ENCODE results near the gene LIPA. TPM values are rescaled to one million over a fixed set of nuclear protein-coding genes. Genes with fewer than 3 reads are reported as not detected.
"Not testable (repeated sequence)": the region's sequence is repeated elsewhere in the genome, so short reads cannot be mapped to it uniquely, and the experiment has no call there.

LIPA gene
- total and polyA plus RNA-seq, 2 of the 4 experiments (the other 2 are of a cell fraction) = 23.1 to 31.9 TPM

GRCh38 chr10:89285303-89285702 is 33.7 kb upstream of the LIPA start:
- H3K27ac ChIP-seq (ENCODE audit: insufficient read depth, low read length); H3K79me1 ChIP-seq (ENCODE audit: low read depth in 1 of 2, low read length in 2 of 2); H2AK9ac ChIP-seq (replicated peaks; ENCODE audit: low read depth, low read length, poor library complexity); BruUV-seq (replicated peaks); H3K36me3 ChIP-seq (ENCODE audit: control insufficient read depth, insufficient read depth, low read length); CTCF ChIA-PET; intact Hi-C loops (cut with micrococcal nuclease); DNase-seq; H3K23ac ChIP-seq (ENCODE audit: low read depth, low read length); H3K27me3 ChIP-seq (ENCODE audit: control insufficient read depth, insufficient read depth, low read length); in situ Hi-C loops (cut with MboI; ENCODE audit: low sequenced_read_pairs); H4K20me1 ChIP-seq (ENCODE audit: insufficient read depth, low read length); ATAC-seq (ENCODE audit: low read depth); H3K4me3 ChIP-seq (ENCODE audit: insufficient read depth, low read depth, low read length); H3K9ac ChIP-seq (ENCODE audit: low read depth, low read length); POLR2A ChIA-PET (ENCODE audit: unreplicated experiment); H2AFZ ChIP-seq (replicated peaks; ENCODE audit: low read length, poor library complexity); dilution Hi-C loops (cut with HindIII; ENCODE audit: low sequenced_read_pairs, unreplicated experiment); H3K56ac ChIP-seq (ENCODE audit: extremely low read depth, insufficient read depth, low read length); H3K9me3 ChIP-seq (ENCODE audit: control insufficient read depth, insufficient read depth, low read length); H3K9me1 ChIP-seq (ENCODE audit: insufficient read depth, low read length): not testable (repeated sequence)
- peak overlapping the region; percentile 83 for H2BK120ac ChIP-seq (ENCODE audit: low read depth, low read length)
- peak overlapping the region; percentile 45; the same call in 1 of the 2 replicates for H4K5ac ChIP-seq (ENCODE audit: low read depth, low read length)
- peak overlapping the region; percentile 62; the same call in 1 of the 2 replicates for H3K4me2 ChIP-seq (ENCODE audit: low read depth, low read length)
- peak overlapping the region; percentile 78; the same call in 1 of the 2 replicates for H2BK20ac ChIP-seq (ENCODE audit: low read depth, low read length)
- peak overlapping the region; percentile 82 for H2BK5ac ChIP-seq (ENCODE audit: low read depth, low read length, poor library complexity, severe bottlenecking)
- H2BK15ac ChIP-seq (ENCODE audit: low read depth, low read length) = peak overlapping the region; percentile 85; the same call in 1 of the 3 replicates
- H4K8ac ChIP-seq (ENCODE audit: low read depth in 2 of 2, low read length in 2 of 2) = peak overlapping the region; percentile 54 to 79; a peak in 3 of 4 replicates
- H3K18ac ChIP-seq (ENCODE audit: low read depth, low read length) = peak overlapping the region; percentile 69
- peaks cover 20% of the 10 kb centered on the region for H3K4me1 ChIP-seq (ENCODE audit: control insufficient read depth, insufficient read depth, low read length)
- 0 to 17% methylated on average over 1 to 2 of the region's 4 CpGs for WGBS, 2 experiments (ENCODE audit: extremely low coverage in 2 of 2, insufficient read length in 1 of 2)
- peak overlapping the region; percentile 75; the same call in 1 of the 2 replicates for H3K4ac ChIP-seq (ENCODE audit: low read depth, low read length)
- peak overlapping the region; percentile 46; the same call in 1 of the 2 replicates for H4K91ac ChIP-seq (ENCODE audit: insufficient read depth, low read depth, low read length)
- H2AK5ac ChIP-seq (ENCODE audit: low read depth, low read length) = peak overlapping the region; percentile 56; the same call in 1 of the 2 replicates
- H3K14ac ChIP-seq (replicated peaks; ENCODE audit: low read depth, low read length) = peak overlapping the region; percentile 13; the same call in 1 of the 2 replicates

GRCh38 chr10:89284711-89285110 is 33.1 kb upstream of the LIPA start:
- peak overlapping the region; percentile 66 for H3K27ac ChIP-seq (ENCODE audit: insufficient read depth, low read length)
- peak overlapping the region; percentile 78; the same call in 1 of the 2 replicates for H2BK20ac ChIP-seq (ENCODE audit: low read depth, low read length)
- 0 out of 2 replicates have a peak overlapping the region, but pooled peaks have one; percentile 4 for H3K4me2 ChIP-seq (ENCODE audit: low read depth, low read length)
- peak overlapping the region; percentile 54 to 79; a peak in 3 of 4 replicates for H4K8ac ChIP-seq (ENCODE audit: low read depth in 2 of 2, low read length in 2 of 2)
- peak overlapping the region; percentile 46 for H4K91ac ChIP-seq (ENCODE audit: insufficient read depth, low read depth, low read length)
- WGBS, 2 experiments (ENCODE audit: extremely low coverage in 2 of 2, insufficient read length in 1 of 2) = 87% methylated on average over 4 of the region's 6 CpGs; no CpG with 5 or more reads in 1 of the 2 experiments
- peaks cover 20% of the 10 kb centered on the region for H3K4me1 ChIP-seq (ENCODE audit: control insufficient read depth, insufficient read depth, low read length)
- BruUV-seq (replicated peaks); H3K9ac ChIP-seq (ENCODE audit: low read depth, low read length); POLR2A ChIA-PET (ENCODE audit: unreplicated experiment); H3K27me3 ChIP-seq (ENCODE audit: control insufficient read depth, insufficient read depth, low read length); H3K56ac ChIP-seq (ENCODE audit: extremely low read depth, insufficient read depth, low read length); H2AK9ac ChIP-seq (replicated peaks; ENCODE audit: low read depth, low read length, poor library complexity); DNase-seq; H3K23ac ChIP-seq (ENCODE audit: low read depth, low read length); H3K4me3 ChIP-seq (ENCODE audit: insufficient read depth, low read depth, low read length); H3K36me3 ChIP-seq (ENCODE audit: control insufficient read depth, insufficient read depth, low read length); H3K9me1 ChIP-seq (ENCODE audit: insufficient read depth, low read length); H3K9me3 ChIP-seq (ENCODE audit: control insufficient read depth, insufficient read depth, low read length); in situ Hi-C loops (cut with MboI; ENCODE audit: low sequenced_read_pairs); ATAC-seq (ENCODE audit: low read depth); H3K79me1 ChIP-seq (ENCODE audit: low read depth in 1 of 2, low read length in 2 of 2); H2AFZ ChIP-seq (replicated peaks; ENCODE audit: low read length, poor library complexity); dilution Hi-C loops (cut with HindIII; ENCODE audit: low sequenced_read_pairs, unreplicated experiment); H4K20me1 ChIP-seq (ENCODE audit: insufficient read depth, low read length): not testable (repeated sequence)
- CTCF ChIA-PET = interaction anchor here (0.8 kb wide), 1 partner anchor 17 kb away, joined by 4 read pairs; the partner anchor contains the start of gene IFIT2
- peak overlapping the region; percentile 46 for H3K14ac ChIP-seq (replicated peaks; ENCODE audit: low read depth, low read length)
- intact Hi-C loops (cut with micrococcal nuclease) = loop anchor here (5.0 kb wide), 1 partner anchor 68 kb away; no protein-coding TSS in a partner anchor
- peak overlapping the region; percentile 69 for H3K18ac ChIP-seq (ENCODE audit: low read depth, low read length)
- H2BK120ac ChIP-seq (ENCODE audit: low read depth, low read length) = peak overlapping the region; percentile 83
- H3K4ac ChIP-seq (ENCODE audit: low read depth, low read length) = peak overlapping the region; percentile 75
- peak overlapping the region; percentile 85; the same call in 1 of the 3 replicates for H2BK15ac ChIP-seq (ENCODE audit: low read depth, low read length)
- H4K5ac ChIP-seq (ENCODE audit: low read depth, low read length) = peak overlapping the region; percentile 45; the same call in 1 of the 2 replicates
- H2AK5ac ChIP-seq (ENCODE audit: low read depth, low read length) = peak overlapping the region; percentile 56
- peak overlapping the region; percentile 82 for H2BK5ac ChIP-seq (ENCODE audit: low read depth, low read length, poor library complexity, severe bottlenecking)

All from IMR-90 (cell line).